ENCODE measurements around the gene LHX4. TPM values are rescaled to one million over a fixed set of nuclear protein-coding genes. Genes with fewer than 3 reads are reported as not detected.

LHX4 gene
- total RNA-seq, 2 donors from 2014 or later, result not detected

- no peaks in the 10 kb centered on the region for H3K9me3 ChIP-seq
- ATAC-seq (no peak), DNase-seq (no peak)
- 2 to 3% methylated on average over 17 to 30 of the region's 30 CpGs for WGBS, 2 donors
- no peak overlapping the region for H3K4me3 ChIP-seq
- intact Hi-C loops (cut with DNase I), result no loop called here
- H3K4me1 ChIP-seq, result peaks cover 55% of the 10 kb centered on the region
- H3K27ac ChIP-seq, result no peak overlapping the region
- no peak for TF ChIP-seq POLR2A (IDR thresholded peaks at IDR 0.05)
- TF ChIP-seq, protein P1, sequence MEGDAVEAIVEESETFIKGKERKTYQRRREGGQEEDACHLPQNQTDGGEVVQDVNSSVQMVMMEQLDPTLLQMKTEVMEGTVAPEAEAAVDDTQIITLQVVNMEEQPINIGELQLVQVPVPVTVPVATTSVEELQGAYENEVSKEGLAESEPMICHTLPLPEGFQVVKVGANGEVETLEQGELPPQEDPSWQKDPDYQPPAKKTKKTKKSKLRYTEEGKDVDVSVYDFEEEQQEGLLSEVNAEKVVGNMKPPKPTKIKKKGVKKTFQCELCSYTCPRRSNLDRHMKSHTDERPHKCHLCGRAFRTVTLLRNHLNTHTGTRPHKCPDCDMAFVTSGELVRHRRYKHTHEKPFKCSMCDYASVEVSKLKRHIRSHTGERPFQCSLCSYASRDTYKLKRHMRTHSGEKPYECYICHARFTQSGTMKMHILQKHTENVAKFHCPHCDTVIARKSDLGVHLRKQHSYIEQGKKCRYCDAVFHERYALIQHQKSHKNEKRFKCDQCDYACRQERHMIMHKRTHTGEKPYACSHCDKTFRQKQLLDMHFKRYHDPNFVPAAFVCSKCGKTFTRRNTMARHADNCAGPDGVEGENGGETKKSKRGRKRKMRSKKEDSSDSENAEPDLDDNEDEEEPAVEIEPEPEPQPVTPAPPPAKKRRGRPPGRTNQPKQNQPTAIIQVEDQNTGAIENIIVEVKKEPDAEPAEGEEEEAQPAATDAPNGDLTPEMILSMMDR (IDR thresholded peaks at IDR 0.05), result no peak
- H3K27me3 ChIP-seq, result peaks cover 0 to 74% of the 10 kb centered on the region in 2 donors
- no peaks in the 10 kb centered on the region for H3K36me3 ChIP-seq (replicated peaks in 1 of 2; ENCODE audit: insufficient read depth in 1 of 2, low read depth in 2 of 2)
Observed at GRCh38 chr1:180235077-180235501, 5.0 kb downstream of the LHX4 start.

GRCh38 chr1:180235502-180236239 is 5.6 kb downstream of the LHX4 start:
- Histone ChIP-seq H3K27ac (no peak overlapping the region), H3K9me3 (no peaks in the 10 kb centered on the region), H3K4me1 (peaks cover 49% of the 10 kb centered on the region), H3K4me3 (no peak overlapping the region), H3K36me3 (replicated peaks in 1 of 2; ENCODE audit: insufficient read depth in 1 of 2, low read depth in 2 of 2) (no peaks in the 10 kb centered on the region), H3K27me3 (peaks cover 0 to 68% of the 10 kb centered on the region in 2 donors)
- DNase-seq (no peak), ATAC-seq (no peak)
- 6 to 9% methylated on average over 25 to 49 of the region's 49 CpGs for WGBS, 2 donors
- intact Hi-C loops (cut with DNase I), result no loop called here
- no peak for TF ChIP-seq POLR2A (IDR thresholded peaks at IDR 0.05)
- TF ChIP-seq, protein P1 (IDR thresholded peaks at IDR 0.05), result no peak

- DNase-seq (no peak), ATAC-seq (no peak)
- Histone ChIP-seq H3K27me3 (peaks cover 0 to 58% of the 10 kb centered on the region in 2 donors), H3K9me3 (no peaks in the 10 kb centered on the region), H3K4me3 (no peak overlapping the region), H3K27ac (no peak overlapping the region), H3K4me1 (peaks cover 37% of the 10 kb centered on the region), H3K36me3 (replicated peaks in 1 of 2; ENCODE audit: insufficient read depth in 1 of 2, low read depth in 2 of 2) (no peaks in the 10 kb centered on the region)
- intact Hi-C loops (cut with DNase I), result no loop called here
- WGBS, 2 donors, result 9 to 14% methylated on average over 16 of the region's 16 CpGs
- TF ChIP-seq, protein P1 (IDR thresholded peaks at IDR 0.05), result no peak
- TF ChIP-seq POLR2A (IDR thresholded peaks at IDR 0.05), result no peak
Observed at GRCh38 chr1:180236698-180237509, 6.8 kb downstream of the LHX4 start.

- H3K27me3 ChIP-seq, result peaks cover 0 to 47% of the 10 kb centered on the region in 2 donors
- TF ChIP-seq, protein P1 (IDR thresholded peaks at IDR 0.05), result no peak
- no peak for TF ChIP-seq POLR2A (IDR thresholded peaks at IDR 0.05)
Observed at GRCh38 chr1:180237869-180238476, 7.9 kb downstream of the LHX4 start.

More at GRCh38 chr1:180237869-180238476, 7.9 kb downstream of the LHX4 start:
- WGBS, 2 donors, result 28 to 35% methylated on average over 7 of the region's 7 CpGs
- Histone ChIP-seq H3K27ac (no peak overlapping the region), H3K9me3 (no peaks in the 10 kb centered on the region), H3K36me3 (replicated peaks in 1 of 2; ENCODE audit: insufficient read depth in 1 of 2, low read depth in 2 of 2) (no peaks in the 10 kb centered on the region), H3K4me1 (peaks cover 34% of the 10 kb centered on the region), H3K4me3 (no peak overlapping the region)
- DNase-seq (no peak), ATAC-seq (no peak)
- intact Hi-C loops (cut with DNase I), result no loop called here

All from body of pancreas (tissue), 4 donors.